Activated B cell treated with CpG ODN at 0.5 μM for 24 hours (primary cell): ENCODE data around the gene TENM4. TPM values are rescaled to one million over a fixed set of nuclear protein-coding genes. Genes with fewer than 3 reads are reported as not detected.

Experiments
- ATAC-seq: fragments of 200-7000 bp; cut with Tn5 transposase; one replicate; pipeline ENCODE4 v1.10.0; 2021; ENCODE audit warnings: low read depth, mild to moderate bottlenecking, moderate library complexity
- CTCF ChIA-PET: fragments of 350-600 bp; sonication (Branson Sonifier 250); formaldehyde crosslinking; loops from one replicate; lab custom pipeline; 2021; ENCODE audit warnings: antibody characterized with exemption; lab: Charles Lee
- POLR2A ChIA-PET: fragments of 350-600 bp; sonication (Branson Sonifier 250); formaldehyde crosslinking; loops from one replicate; lab custom pipeline; 2021; ENCODE audit warnings: antibody characterized with exemption; lab: Charles Lee
- DNase-seq: peaks from one replicate; pipeline ENCODE4 v3.0.0; 2022
- H3K27ac Mint-ChIP-seq: one replicate; pipeline ENCODE4 v1.8.0; 2020; ENCODE audit warnings: mixed read lengths
- H3K27me3 Mint-ChIP-seq: one replicate; pipeline ENCODE4 v1.8.0; 2021; ENCODE audit warnings: mixed read lengths
- H3K36me3 Mint-ChIP-seq: one replicate; pipeline ENCODE4 v1.8.0; 2021; ENCODE audit warnings: low read depth, mixed read lengths
- H3K4me1 Mint-ChIP-seq: one replicate; pipeline ENCODE4 v1.8.0; 2021; ENCODE audit warnings: mixed read lengths
- H3K4me3 Mint-ChIP-seq: one replicate; pipeline ENCODE4 v1.8.0; 2020; ENCODE audit warnings: mild to moderate bottlenecking, mixed read lengths
- H3K9me3 Mint-ChIP-seq: one replicate; pipeline ENCODE4 v1.8.0; 2020; ENCODE audit warnings: mixed read lengths
- intact Hi-C: fragments of 100-400 bp; cut with micrococcal nuclease; formaldehyde crosslinking; loops from one replicate; pipeline ENCODE4 v1.15.1; 2024
- total RNA-seq: library from RNA; stranded (reverse); gene quantifications from 2 replicates; pipeline ENCODE4 v1.2.3, GENCODE V29; 2022
- TF ChIP-seq, protein P1 (sequence below): fragments of 200-600 bp; IDR thresholded peaks from one replicate; pipeline ENCODE4 v1.8.0; 2022; ENCODE audit warnings: antibody characterized with exemption, mild to moderate bottlenecking

Gene TENM4
- total RNA-seq, 1 donor from 2014 or later: 2.4 TPM

DNA sequence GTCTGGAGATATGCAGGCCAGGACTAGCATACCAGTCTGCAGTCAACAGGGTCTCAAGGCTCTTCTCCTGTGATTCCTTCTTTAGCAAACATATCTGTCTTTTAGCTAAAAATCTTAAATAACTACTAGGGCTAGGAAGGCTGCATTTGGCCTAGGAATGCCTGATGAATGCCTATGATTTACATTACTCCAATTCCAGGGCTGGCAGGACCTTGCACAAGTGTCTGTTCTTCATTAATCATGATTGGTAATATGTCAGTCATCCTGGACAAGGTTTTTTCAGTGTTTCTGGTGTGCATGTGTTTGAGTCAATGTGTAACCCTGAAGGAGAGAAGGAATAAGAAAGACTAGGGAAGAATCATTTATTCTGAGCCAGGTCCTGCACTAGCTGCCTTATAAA lies 585.7 kb downstream of the TENM4 start:
- Mint-ChIP-seq H3K27ac (no peak overlapping the region), H3K4me3 (no peak overlapping the region), H3K4me1 (no peaks in the 10 kb centered on the region), H3K36me3 (no peaks in the 10 kb centered on the region), H3K27me3 (peaks cover 2% of the 10 kb centered on the region), H3K9me3 (no peaks in the 10 kb centered on the region)
- POLR2A ChIA-PET: no interaction called here
- TF ChIP-seq, protein P1, sequence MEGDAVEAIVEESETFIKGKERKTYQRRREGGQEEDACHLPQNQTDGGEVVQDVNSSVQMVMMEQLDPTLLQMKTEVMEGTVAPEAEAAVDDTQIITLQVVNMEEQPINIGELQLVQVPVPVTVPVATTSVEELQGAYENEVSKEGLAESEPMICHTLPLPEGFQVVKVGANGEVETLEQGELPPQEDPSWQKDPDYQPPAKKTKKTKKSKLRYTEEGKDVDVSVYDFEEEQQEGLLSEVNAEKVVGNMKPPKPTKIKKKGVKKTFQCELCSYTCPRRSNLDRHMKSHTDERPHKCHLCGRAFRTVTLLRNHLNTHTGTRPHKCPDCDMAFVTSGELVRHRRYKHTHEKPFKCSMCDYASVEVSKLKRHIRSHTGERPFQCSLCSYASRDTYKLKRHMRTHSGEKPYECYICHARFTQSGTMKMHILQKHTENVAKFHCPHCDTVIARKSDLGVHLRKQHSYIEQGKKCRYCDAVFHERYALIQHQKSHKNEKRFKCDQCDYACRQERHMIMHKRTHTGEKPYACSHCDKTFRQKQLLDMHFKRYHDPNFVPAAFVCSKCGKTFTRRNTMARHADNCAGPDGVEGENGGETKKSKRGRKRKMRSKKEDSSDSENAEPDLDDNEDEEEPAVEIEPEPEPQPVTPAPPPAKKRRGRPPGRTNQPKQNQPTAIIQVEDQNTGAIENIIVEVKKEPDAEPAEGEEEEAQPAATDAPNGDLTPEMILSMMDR: no peak
- CTCF ChIA-PET: no interaction called here
- intact Hi-C loops: no loop called here
- no peak for ATAC-seq
- DNase-seq: no peak

DNA sequence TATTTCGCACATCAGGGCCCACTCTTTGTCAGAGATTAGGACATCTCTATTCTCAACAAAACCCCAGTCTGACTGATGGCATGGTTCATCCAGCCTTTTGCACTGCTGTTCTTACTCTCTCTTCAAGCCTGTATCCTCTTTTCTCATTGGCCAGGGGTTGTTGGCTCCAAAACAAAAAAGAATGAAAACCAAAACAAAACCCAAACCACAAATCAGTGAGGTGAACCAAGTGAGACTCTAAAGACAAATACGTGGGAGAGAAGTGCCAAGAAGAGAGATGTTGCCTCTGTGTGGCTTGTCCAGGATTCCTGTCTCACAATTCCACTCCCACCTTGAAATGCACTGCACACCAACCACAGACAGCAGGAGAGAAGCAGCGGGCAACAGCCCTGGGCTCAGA lies 587.3 kb downstream of the TENM4 start:
- Mint-ChIP-seq H3K27me3 (peaks cover 3% of the 10 kb centered on the region), H3K4me3 (no peak overlapping the region), H3K4me1 (no peaks in the 10 kb centered on the region), H3K36me3 (no peaks in the 10 kb centered on the region), H3K27ac (no peak overlapping the region), H3K9me3 (no peaks in the 10 kb centered on the region)
- ATAC-seq (no peak), DNase-seq (no peak)
- ChIA-PET CTCF (no interaction called here), POLR2A (no interaction called here)
- intact Hi-C loops: no loop called here
- TF ChIP-seq, protein P1: no peak

DNA sequence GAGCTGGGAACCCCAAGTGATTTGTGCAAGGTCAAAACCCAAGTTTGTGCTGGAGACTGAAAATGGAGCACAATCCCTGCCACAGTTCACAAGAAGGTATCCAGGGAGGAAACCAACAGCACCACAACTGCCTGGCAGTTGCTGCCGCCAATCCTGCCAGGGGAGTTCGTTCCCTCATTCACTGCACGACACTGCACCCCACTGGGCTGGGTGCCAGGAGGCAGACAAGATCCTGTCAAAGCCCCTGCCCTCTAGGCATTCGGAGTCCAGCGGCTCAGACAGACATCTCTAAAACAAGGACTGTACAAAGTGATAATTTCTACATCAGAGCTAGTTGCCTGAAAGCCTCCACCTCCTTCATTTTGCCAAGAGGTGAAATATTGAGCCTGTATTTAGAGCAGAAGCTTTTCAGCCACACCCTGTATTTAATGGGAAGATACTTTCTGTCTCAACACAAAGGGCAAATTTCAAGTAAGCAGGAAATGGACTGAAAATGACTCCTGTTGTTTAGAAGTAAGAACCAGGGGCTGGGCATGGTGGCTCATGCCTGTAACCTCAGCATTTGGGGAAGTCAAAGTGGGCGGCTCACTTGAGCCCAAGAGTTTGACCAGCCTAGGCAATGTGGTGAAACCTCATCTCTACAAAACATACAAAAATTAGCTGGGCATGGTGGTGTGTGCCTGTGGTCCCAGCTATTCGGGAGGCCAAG lies 588.8 kb downstream of the TENM4 start:
- CTCF ChIA-PET: no interaction called here

DNA sequence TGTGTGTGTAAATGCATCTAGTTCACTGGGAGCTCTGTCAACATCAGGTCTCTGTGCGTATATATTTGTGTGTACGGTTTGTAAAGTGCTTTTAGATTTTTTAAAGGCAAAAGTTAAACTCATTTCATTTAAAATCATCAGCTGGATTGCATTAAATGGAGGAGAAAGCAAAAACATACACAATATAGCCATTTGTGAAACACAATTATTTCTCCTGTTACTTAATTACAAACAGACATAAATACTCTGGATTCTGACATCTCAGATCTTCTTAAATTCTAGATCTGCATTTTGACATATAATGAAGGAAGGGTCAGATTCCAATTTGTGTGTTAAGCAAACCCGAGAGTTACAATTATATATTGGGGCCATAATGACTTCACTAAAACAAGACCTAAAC lies 590.8 kb downstream of the TENM4 start:
- peaks cover 4% of the 10 kb centered on the region for H3K27me3 Mint-ChIP-seq
- ATAC-seq (no peak), DNase-seq (no peak)
- H3K9me3 Mint-ChIP-seq: no peaks in the 10 kb centered on the region
- H3K4me3 Mint-ChIP-seq: no peak overlapping the region
- POLR2A ChIA-PET: no interaction called here
- no peaks in the 10 kb centered on the region for H3K4me1 Mint-ChIP-seq
- intact Hi-C loops: no loop called here
- no peak overlapping the region for H3K27ac Mint-ChIP-seq
- no peaks in the 10 kb centered on the region for H3K36me3 Mint-ChIP-seq
- CTCF ChIA-PET: interaction anchor here (0.9 kb wide), 1 partner anchor 30 kb away, joined by 3 read pairs; no protein-coding TSS in a partner anchor
- TF ChIP-seq, protein P1: no peak

More for the DNA sequence above, 588.8 kb downstream of the TENM4 start:
- TF ChIP-seq, protein P1: no peak
- peaks cover 4% of the 10 kb centered on the region for H3K27me3 Mint-ChIP-seq
- intact Hi-C loops: no loop called here
- ATAC-seq (no peak), DNase-seq (no peak)
- H3K27ac Mint-ChIP-seq: no peak overlapping the region
- H3K4me3 Mint-ChIP-seq: no peak overlapping the region
- H3K4me1 Mint-ChIP-seq: no peaks in the 10 kb centered on the region
- no peaks in the 10 kb centered on the region for H3K36me3 Mint-ChIP-seq
- POLR2A ChIA-PET: no interaction called here
- H3K9me3 Mint-ChIP-seq: no peaks in the 10 kb centered on the region

DNA sequence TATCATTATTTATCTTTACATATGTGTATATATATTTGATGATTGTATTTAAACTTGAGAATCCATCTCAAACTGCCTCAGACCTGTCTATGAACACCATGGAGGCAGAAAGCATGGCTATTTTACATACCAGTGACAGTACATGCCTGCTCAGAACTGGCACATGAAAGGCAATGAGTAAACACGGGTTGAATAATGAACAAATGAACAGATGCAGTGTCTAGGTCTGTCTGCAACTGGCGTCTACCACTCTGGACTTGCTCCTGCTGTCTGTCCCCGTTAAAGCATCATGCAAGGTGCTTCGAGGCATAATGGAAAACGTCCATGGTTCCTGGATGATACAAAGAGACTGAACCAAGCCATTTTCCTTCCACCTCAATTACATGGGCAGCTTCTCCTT lies 594.6 kb downstream of the TENM4 start:
- intact Hi-C loops: no loop called here
- DNase-seq (no peak), ATAC-seq (no peak)
- CTCF ChIA-PET: no interaction called here
- H3K9me3 Mint-ChIP-seq: no peaks in the 10 kb centered on the region
- H3K27me3 Mint-ChIP-seq: peaks cover 13% of the 10 kb centered on the region
- no peak overlapping the region for H3K27ac Mint-ChIP-seq
- no peaks in the 10 kb centered on the region for H3K36me3 Mint-ChIP-seq
- H3K4me3 Mint-ChIP-seq: no peak overlapping the region
- TF ChIP-seq, protein P1: no peak
- no peaks in the 10 kb centered on the region for H3K4me1 Mint-ChIP-seq
- POLR2A ChIA-PET: no interaction called here
